Thyroid gland (tissue), 4 donors: ENCODE results near the gene ITPR2. TPM values are rescaled to one million over a fixed set of nuclear protein-coding genes. Genes with fewer than 3 reads are reported as not detected.

Experiments used
- DNase-seq, 2 donors: peaks; one replicate each; pipeline ENCODE4 v3.0.0-alpha.2; 2019
- H3K27ac ChIP-seq, 3 donors: fragments of 200-600 bp; sonication (generic); 1 replicate in 2 of 3; 2 replicates in 1 of 3; pipeline ENCODE4 v1.5.1; 2016 to 2019; ENCODE audit warnings: mild to moderate bottlenecking in 1 of 3, moderate library complexity in 1 of 3
- H3K27me3 ChIP-seq: fragments of 200-600 bp; sonication (generic); one replicate; pipeline ENCODE4 v1.5.1; 2019
- H3K36me3 ChIP-seq, 2 donors: fragments of 200-600 bp; sonication (generic); one replicate each; pipeline ENCODE4 v1.5.1; 2016 to 2019
- H3K4me1 ChIP-seq, 2 donors: fragments of 200-600 bp; sonication (generic); one replicate each; pipeline ENCODE4 v1.5.1; 2017 to 2019
- H3K4me3 ChIP-seq, 3 donors: fragments of 200-600 bp; sonication (generic); replicated peaks in 1 of 3; 1 replicate in 2 of 3; 2 replicates in 1 of 3; pipeline ENCODE4 v1.5.1; 2016; ENCODE audit warnings: mild to moderate bottlenecking in 1 of 3
- H3K9me3 ChIP-seq: fragments of 200-600 bp; sonication (generic); one replicate; pipeline ENCODE4 v1.5.1; 2017
- CTCF ChIP-seq, 6 experiments: fragments of 200-600 bp in 3 of 6; fragments of 450-650 bp in 3 of 6; sonication (generic) in 3 of 6; IDR thresholded peaks; one replicate each; pipeline ENCODE4 v1.5.1; 2016 to 2019; ENCODE audit warnings: antibody characterized with exemption in 6 of 6, mild to moderate bottlenecking in 2 of 6, inconsistent platforms in 1 of 6, moderate library complexity in 1 of 6
- POLR2A ChIP-seq, 2 donors: fragments of 450-650 bp; IDR thresholded peaks; one replicate each; pipeline ENCODE4 v1.6.1; 2017; ENCODE audit warnings: antibody characterized with exemption in 2 of 2, mild to moderate bottlenecking in 2 of 2, moderate library complexity in 1 of 2
- WGBS, 2 donors: methylation state at CpG; one replicate each; pipeline ENCODE4 v1.1.5; 2017; 5-methylcytosine and 5-hydroxymethylcytosine counted together
- intact Hi-C: fragments of 100-400 bp; cut with DNase I; formaldehyde crosslinking; loops from one replicate; pipeline ENCODE4 v1.15.1; 2023
- total RNA-seq, 4 donors: library from RNA; depleted of rRNA; stranded (reverse); fragments of >200 nt; gene quantifications; one replicate each; pipeline ENCODE4 v1.2.3, GENCODE V29; 2016

ITPR2 gene
- total RNA-seq, 4 donors from 2014 or later: 24.4 to 39.7 (median 33.7) TPM

- H3K4me3 ChIP-seq: no peak overlapping the region
- no peaks in the 10 kb centered on the region for H3K4me1 ChIP-seq
- H3K27me3 ChIP-seq: no peaks in the 10 kb centered on the region
- no peaks in the 10 kb centered on the region for H3K36me3 ChIP-seq
- TF ChIP-seq POLR2A (IDR thresholded peaks at IDR 0.05) (no peak), CTCF (IDR thresholded peaks at IDR 0.05) (no peak)
- H3K9me3 ChIP-seq: no peaks in the 10 kb centered on the region
- H3K27ac ChIP-seq: no peak overlapping the region
- WGBS, 2 donors: 78 to 94% methylated on average over 4 of the region's 4 CpGs
- intact Hi-C loops: no loop called here
- DNase-seq: no peak
Measured at GRCh38 chr12:26700430-26700829, 132.6 kb downstream of the ITPR2 start.

DNA sequence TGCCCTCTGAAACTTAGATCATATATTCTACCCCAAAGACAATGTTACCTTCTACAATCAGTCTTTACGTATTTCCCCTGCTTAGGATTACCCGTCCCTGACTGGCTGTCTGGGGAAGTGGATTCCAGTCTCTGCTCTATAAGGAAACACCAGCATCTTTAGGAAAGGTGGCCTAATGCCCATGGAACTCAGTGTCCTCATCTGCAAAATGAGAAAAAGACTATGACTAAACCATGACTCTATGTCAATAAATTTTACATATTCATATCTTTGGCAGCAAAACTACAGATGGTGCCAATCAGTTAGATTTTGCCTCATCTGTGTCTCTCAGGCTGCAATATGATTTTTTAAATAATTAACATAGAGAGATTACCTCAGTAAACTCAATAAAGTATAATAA, 133.8 kb downstream of the ITPR2 start:
- Histone ChIP-seq H3K4me1 (no peaks in the 10 kb centered on the region), H3K27ac (no peak overlapping the region), H3K4me3 (no peak overlapping the region), H3K36me3 (no peaks in the 10 kb centered on the region), H3K9me3 (no peaks in the 10 kb centered on the region), H3K27me3 (no peaks in the 10 kb centered on the region)
- DNase-seq: no peak
- TF ChIP-seq CTCF (IDR thresholded peaks at IDR 0.05): no peak
- no peak for TF ChIP-seq POLR2A (IDR thresholded peaks at IDR 0.05)
- 97 to 100% methylated on average over 2 of the region's 2 CpGs for WGBS, 2 donors
- intact Hi-C loops: no loop called here

GRCh38 chr12:26698186-26698585, 134.8 kb downstream of the ITPR2 start:
- no peaks in the 10 kb centered on the region for H3K4me1 ChIP-seq
- H3K4me3 ChIP-seq: no peak overlapping the region
- H3K36me3 ChIP-seq: no peaks in the 10 kb centered on the region
- H3K27me3 ChIP-seq: no peaks in the 10 kb centered on the region
- no peak overlapping the region for H3K27ac ChIP-seq
- no peaks in the 10 kb centered on the region for H3K9me3 ChIP-seq
- TF ChIP-seq POLR2A (IDR thresholded peaks at IDR 0.05) (no peak), CTCF (IDR thresholded peaks at IDR 0.05) (no peak)
- no peak for DNase-seq
- intact Hi-C loops: no loop called here
- 95 to 97% methylated on average over 4 of the region's 4 CpGs for WGBS, 2 donors

- DNase-seq: no peak
- no peaks in the 10 kb centered on the region for H3K9me3 ChIP-seq
- no peak for TF ChIP-seq POLR2A (IDR thresholded peaks at IDR 0.05)
- no peak for TF ChIP-seq CTCF (IDR thresholded peaks at IDR 0.05)
- H3K36me3 ChIP-seq: no peaks in the 10 kb centered on the region
- intact Hi-C loops: no loop called here
- H3K4me3 ChIP-seq: no peak overlapping the region
- no peaks in the 10 kb centered on the region for H3K4me1 ChIP-seq
- no peaks in the 10 kb centered on the region for H3K27me3 ChIP-seq
- H3K27ac ChIP-seq: no peak overlapping the region
- 94 to 95% methylated on average over 3 of the region's 3 CpGs for WGBS, 2 donors
Measured at GRCh38 chr12:26697217-26697616, 135.8 kb downstream of the ITPR2 start.

GRCh38 chr12:26696613-26697092, 136.3 kb downstream of the ITPR2 start:
- Histone ChIP-seq H3K4me1 (no peaks in the 10 kb centered on the region), H3K27me3 (no peaks in the 10 kb centered on the region), H3K4me3 (no peak overlapping the region), H3K36me3 (no peaks in the 10 kb centered on the region), H3K9me3 (no peaks in the 10 kb centered on the region), H3K27ac (no peak overlapping the region)
- 84 to 86% methylated on average over 7 of the region's 7 CpGs for WGBS, 2 donors
- TF ChIP-seq CTCF (IDR thresholded peaks at IDR 0.05) (no peak), POLR2A (IDR thresholded peaks at IDR 0.05) (no peak)
- no peak for DNase-seq
- intact Hi-C loops: no loop called here
